Karpas-422 (cell line): ENCODE measurements around the gene FBN1. TPM values are rescaled to one million over a fixed set of nuclear protein-coding genes. Genes with fewer than 3 reads are reported as not detected.

Source experiments
- DNase-seq: peaks from one replicate; pipeline ENCODE4 v3.0.0-alpha.2; 2015
- H2AFZ ChIP-seq: fragments of 200-600 bp; sonication (generic); 2 replicates; pipeline ENCODE4 v1.6.1; 2014; ENCODE audit warnings: antibody characterized with exemption, low read length, mixed read lengths
- H3K27ac ChIP-seq: fragments of 200-600 bp; sonication (generic); 2 replicates; pipeline ENCODE4 v1.5.1; 2014; ENCODE audit warnings: mild to moderate bottlenecking, low read length, moderate library complexity
- H3K27me3 ChIP-seq: fragments of 200-600 bp; sonication (generic); 2 replicates; pipeline ENCODE4 v1.6.1; 2014; ENCODE audit warnings: low read length, mixed read lengths
- H3K36me3 ChIP-seq: fragments of 200-600 bp; sonication (generic); 2 replicates; pipeline ENCODE4 v1.6.1; 2014; ENCODE audit warnings: low read length, mixed read lengths; ENCODE audit not compliant: insufficient read depth
- H3K4me1 ChIP-seq: fragments of 200-600 bp; sonication (generic); 2 replicates; pipeline ENCODE4 v1.6.1; 2014; ENCODE audit warnings: mild to moderate bottlenecking, low read length, mixed read lengths
- H3K4me2 ChIP-seq: fragments of 200-600 bp; sonication (generic); 2 replicates; pipeline ENCODE4 v1.6.1; 2014; ENCODE audit warnings: low read length, low read depth, mild to moderate bottlenecking; ENCODE audit not compliant: poor library complexity, severe bottlenecking
- H3K4me3 ChIP-seq: fragments of 200-600 bp; sonication (generic); 2 replicates; pipeline ENCODE4 v1.5.1; 2014; ENCODE audit warnings: mild to moderate bottlenecking, antibody characterized with exemption, low read length, mixed read lengths
- H3K79me2 ChIP-seq: fragments of 200-600 bp; sonication (generic); 2 replicates; pipeline ENCODE4 v1.6.1; 2014; ENCODE audit warnings: mild to moderate bottlenecking, low read length, mixed read lengths
- H3K9ac ChIP-seq: fragments of 200-600 bp; sonication (generic); 2 replicates; pipeline ENCODE4 v1.6.0; 2014; ENCODE audit warnings: low read length
- H3K9me2 ChIP-seq: fragments of 200-600 bp; sonication (generic), shearing (Covaris generic); replicated peaks from 2 replicates; pipeline ENCODE4 v1.6.0; 2014; ENCODE audit warnings: mild to moderate bottlenecking, low read length, moderate library complexity; ENCODE audit not compliant: insufficient read depth
- H3K9me3 ChIP-seq: fragments of 300-700, 200-600 bp; sonication (generic); 2 replicates; pipeline ENCODE4 v1.6.1; 2014; ENCODE audit warnings: low read length, mixed read lengths
- H4K20me1 ChIP-seq: fragments of 200-600 bp; sonication (generic); 2 replicates; pipeline ENCODE4 v1.6.1; 2014; ENCODE audit warnings: mild to moderate bottlenecking, antibody characterized with exemption, low read length, low read depth; ENCODE audit not compliant: insufficient read depth
- total RNA-seq: library from RNA; depleted of rRNA; stranded (reverse); fragments of >200 nt; shearing (Covaris generic); gene quantifications from 2 replicates; pipeline ENCODE4 v1.2.3, GENCODE V29; 2014; ENCODE audit warnings: low replicate concordance; rRNA removed

FBN1 gene
- total RNA-seq, 1 experiment from 2014 or later = 0.86 TPM

GRCh38 chr15:48366584-48367312 lies 278.8 kb downstream of the FBN1 start:
- Histone ChIP-seq H3K27ac (no peak overlapping the region), H3K4me3 (no peak overlapping the region), H3K79me2 (no peaks in the 10 kb centered on the region), H2AFZ (no peak overlapping the region), H3K4me2 (no peak overlapping the region), H3K9me2 (no peaks in the 10 kb centered on the region), H3K4me1 (no peaks in the 10 kb centered on the region), H3K9ac (no peak overlapping the region), H3K27me3 (no peaks in the 10 kb centered on the region), H3K36me3 (no peaks in the 10 kb centered on the region), H4K20me1 (no peaks in the 10 kb centered on the region), H3K9me3 (no peaks in the 10 kb centered on the region)
- no peak for DNase-seq

DNA sequence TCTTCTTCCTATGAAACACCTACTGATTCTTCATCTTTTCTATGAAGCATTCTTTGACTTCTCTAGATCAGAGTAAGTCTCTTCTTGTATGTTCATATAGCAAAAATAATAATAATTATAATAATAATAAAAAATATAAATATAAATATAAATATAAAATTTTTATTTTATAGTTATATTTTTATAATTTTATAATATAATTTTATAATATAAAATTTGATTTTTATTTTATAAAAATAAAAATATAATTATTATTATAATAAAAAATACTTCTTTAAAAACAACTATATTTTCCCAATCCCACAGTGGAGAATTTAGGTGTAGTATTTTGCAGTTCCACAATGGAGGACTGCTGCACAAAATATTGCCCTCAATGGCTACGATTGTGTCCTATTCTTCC lies 279.9 kb downstream of the FBN1 start:
- Histone ChIP-seq H3K4me2 (no peak overlapping the region), H2AFZ (no peak overlapping the region), H4K20me1 (no peaks in the 10 kb centered on the region), H3K9me2 (no peaks in the 10 kb centered on the region), H3K4me3 (no peak overlapping the region), H3K9ac (no peak overlapping the region), H3K9me3 (no peaks in the 10 kb centered on the region), H3K79me2 (no peaks in the 10 kb centered on the region), H3K27me3 (no peaks in the 10 kb centered on the region), H3K4me1 (no peaks in the 10 kb centered on the region), H3K27ac (no peak overlapping the region), H3K36me3 (no peaks in the 10 kb centered on the region)
- DNase-seq = no peak

- Histone ChIP-seq H3K36me3 (no peaks in the 10 kb centered on the region), H3K4me3 (no peak overlapping the region), H3K79me2 (no peaks in the 10 kb centered on the region), H3K9ac (no peak overlapping the region), H3K9me3 (no peaks in the 10 kb centered on the region), H3K4me1 (no peaks in the 10 kb centered on the region), H3K27me3 (no peaks in the 10 kb centered on the region), H3K9me2 (no peaks in the 10 kb centered on the region), H2AFZ (no peak overlapping the region), H3K27ac (no peak overlapping the region), H4K20me1 (no peaks in the 10 kb centered on the region), H3K4me2 (no peak overlapping the region)
- no peak for DNase-seq
Measured at GRCh38 chr15:48363474-48363873, 282.0 kb downstream of the FBN1 start.

DNA sequence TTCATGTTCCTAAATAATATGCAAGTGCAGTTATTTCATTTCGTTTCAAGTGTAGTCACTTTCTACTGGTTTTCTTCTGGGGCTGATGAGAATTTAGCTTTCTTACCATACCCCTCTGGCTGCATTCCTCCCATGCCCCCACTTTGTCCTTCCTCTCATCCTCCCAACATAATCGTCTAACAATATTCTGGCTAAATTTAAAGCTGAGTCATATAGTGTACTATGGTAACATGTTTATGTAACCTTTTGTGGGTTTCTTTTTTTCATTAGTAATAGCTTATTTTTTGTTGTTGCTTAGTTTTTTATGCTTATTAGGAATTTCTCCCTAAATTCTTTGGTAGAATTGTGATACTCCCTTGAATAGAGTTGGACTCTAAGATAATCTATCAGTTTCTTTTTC lies 283.8 kb downstream of the FBN1 start:
- Histone ChIP-seq H3K27ac (no peak overlapping the region), H3K36me3 (no peaks in the 10 kb centered on the region), H3K9ac (no peak overlapping the region), H3K79me2 (no peaks in the 10 kb centered on the region), H3K4me1 (no peaks in the 10 kb centered on the region), H4K20me1 (no peaks in the 10 kb centered on the region), H3K27me3 (no peaks in the 10 kb centered on the region), H2AFZ (no peak overlapping the region), H3K4me3 (no peak overlapping the region), H3K9me2 (no peaks in the 10 kb centered on the region), H3K4me2 (no peak overlapping the region), H3K9me3 (no peaks in the 10 kb centered on the region)
- no peak for DNase-seq

- H3K4me1 ChIP-seq = no peaks in the 10 kb centered on the region
Measured at GRCh38 chr15:48360841-48361240, 284.7 kb downstream of the FBN1 start.

More at GRCh38 chr15:48360841-48361240, 284.7 kb downstream of the FBN1 start:
- H3K27ac ChIP-seq = no peak overlapping the region
- H3K36me3 ChIP-seq = no peaks in the 10 kb centered on the region
- H3K4me2 ChIP-seq = no peak overlapping the region
- DNase-seq = no peak
- no peaks in the 10 kb centered on the region for H3K9me2 ChIP-seq
- no peak overlapping the region for H3K4me3 ChIP-seq
- H3K9me3 ChIP-seq = no peaks in the 10 kb centered on the region
- H2AFZ ChIP-seq = no peak overlapping the region
- H3K27me3 ChIP-seq = no peaks in the 10 kb centered on the region
- H3K9ac ChIP-seq = no peak overlapping the region
- H3K79me2 ChIP-seq = no peaks in the 10 kb centered on the region
- no peaks in the 10 kb centered on the region for H4K20me1 ChIP-seq

Other genes starting within 250 kb of the FBN1 start
- gene CEP152, start 165.4 kb upstream of the FBN1 start, total RNA-seq = 28.9 and 43.2 TPM in 2 replicates
- 86.7 and 106 TPM in 2 replicates for gene EID1, start 232.4 kb upstream of the FBN1 start, total RNA-seq